B cell (primary cell): Measurements from ENCODE around the gene MCM5. TPM values are rescaled to one million over a fixed set of nuclear protein-coding genes. Genes with fewer than 3 reads are reported as not detected.

Source experiments
- ATAC-seq: fragments of 200-7000 bp; cut with Tn5 transposase; one replicate; pipeline ENCODE4 v1.10.0; 2021; ENCODE audit warnings: low read depth, mild to moderate bottlenecking, moderate number of reproducible peaks, moderate library complexity
- CTCF ChIA-PET: fragments of 350-600 bp; sonication (Branson Sonifier 250); formaldehyde crosslinking; loops from one replicate; lab custom pipeline; 2021; ENCODE audit warnings: antibody characterized with exemption, inconsistent platforms; lab: Charles Lee
- POLR2A ChIA-PET: fragments of 350-600 bp; sonication (Branson Sonifier 250); formaldehyde crosslinking; loops from one replicate; lab custom pipeline; 2021; ENCODE audit warnings: antibody characterized with exemption; lab: Charles Lee
- DNase-seq: peaks from one replicate; pipeline ENCODE4 v3.0.0; 2013
- H2AFZ ChIP-seq: 2 replicates; pipeline ENCODE4 v1.6.1; 2012; ENCODE audit warnings: mild to moderate bottlenecking, low read depth, low read length; ENCODE audit not compliant: insufficient read depth, poor library complexity, severe bottlenecking
- H3K27ac ChIP-seq, 2 donors: 1 replicate in 1 of 2; 2 replicates in 1 of 2; pipeline ENCODE4 v1.5.1; 2012 to 2013; ENCODE audit warnings: low read length in 2 of 2, mild to moderate bottlenecking in 2 of 2, moderate library complexity in 1 of 2
- H3K27me3 ChIP-seq, 4 experiments: fragments of 200-600 bp in 1 of 4; sonication (generic) in 1 of 4; replicated peaks in 1 of 4; 1 replicate in 2 of 4; 2 replicates in 2 of 4; pipeline versions ENCODE4 v1.6.1 to v1.7.0; 2013 to 2016; ENCODE audit warnings: low read length in 3 of 4, mild to moderate bottlenecking in 2 of 4, mixed read lengths in 1 of 4, moderate library complexity in 1 of 4; ENCODE audit not compliant: insufficient read depth in 4 of 4, control insufficient read depth in 3 of 4; ENCODE audit errors: control extremely low read depth in 1 of 4
- H3K36me3 ChIP-seq, 2 experiments: replicated peaks in 1 of 2; 1 replicate in 1 of 2; 2 replicates in 1 of 2; pipeline versions ENCODE4 v1.6.1 to v1.7.1; 2013; ENCODE audit warnings: low read length in 1 of 2; ENCODE audit not compliant: insufficient read depth in 2 of 2, control insufficient read depth in 1 of 2; ENCODE audit errors: control extremely low read depth in 1 of 2, extremely low read depth in 1 of 2
- H3K4me1 ChIP-seq, 2 donors: fragments of 200-600 bp in 1 of 2; sonication (generic) in 1 of 2; 1 replicate in 1 of 2; 2 replicates in 1 of 2; pipeline versions ENCODE4 v1.5.1 to v1.6.1; 2013 to 2017; ENCODE audit warnings: low read length in 2 of 2; ENCODE audit not compliant: control insufficient read depth in 2 of 2, insufficient read depth in 2 of 2
- H3K4me2 ChIP-seq: replicated peaks from 2 replicates; pipeline ENCODE3; 2012; ENCODE audit warnings: mild to moderate bottlenecking, low read depth, low read length; ENCODE audit not compliant: poor library complexity, severe bottlenecking
- H3K4me3 ChIP-seq, 5 experiments: fragments of 200-600 bp in 1 of 5; sonication (generic) in 1 of 5; 1 replicate in 3 of 5; 2 replicates in 2 of 5; pipeline versions ENCODE4 v1.5.1 to v1.7.0; 2011 to 2016; ENCODE audit warnings: low read length in 4 of 5, mild to moderate bottlenecking in 4 of 5, low read depth in 2 of 5, control low read depth in 1 of 5, moderate library complexity in 1 of 5; ENCODE audit not compliant: insufficient read depth in 1 of 5; ENCODE audit errors: control extremely low read depth in 1 of 5, extremely low read depth in 1 of 5
- H3K79me2 ChIP-seq: fragments of 200-600 bp; sonication (generic); one replicate; pipeline ENCODE4 v1.6.0; 2016; ENCODE audit warnings: low read length; ENCODE audit not compliant: control insufficient read depth, insufficient read depth
- H3K9ac ChIP-seq: fragments of 200-600 bp; sonication (generic); 2 replicates; pipeline ENCODE4 v1.6.1; 2017; ENCODE audit warnings: mild to moderate bottlenecking, low read length, moderate library complexity
- H3K9me3 ChIP-seq, 3 donors: one replicate each; pipeline versions ENCODE4 v1.6.1 to v1.7.1; 2013; ENCODE audit warnings: low read length in 2 of 3; ENCODE audit not compliant: control insufficient read depth in 2 of 3, insufficient read depth in 1 of 3; ENCODE audit errors: control extremely low read depth in 1 of 3
- H4K20me1 ChIP-seq: 2 replicates; pipeline ENCODE4 v1.6.0; 2012; ENCODE audit warnings: mild to moderate bottlenecking, low read length; ENCODE audit not compliant: insufficient read depth, control insufficient read depth, poor library complexity, severe bottlenecking
- H3K27ac Mint-ChIP-seq: one replicate; pipeline ENCODE4 v1.8.0; 2021; ENCODE audit warnings: mixed read lengths
- H3K27me3 Mint-ChIP-seq: one replicate; pipeline ENCODE4 v1.8.0; 2021; ENCODE audit warnings: mixed read lengths
- H3K4me1 Mint-ChIP-seq: one replicate; pipeline ENCODE4 v1.8.0; 2021; ENCODE audit warnings: mixed read lengths
- H3K4me3 Mint-ChIP-seq: one replicate; pipeline ENCODE4 v1.8.0; 2021; ENCODE audit warnings: mixed read lengths
- H3K9me3 Mint-ChIP-seq: one replicate; pipeline ENCODE4 v1.8.0; 2022; ENCODE audit warnings: mixed read lengths; ENCODE audit not compliant: insufficient read depth
- EZH2 ChIP-seq: IDR thresholded peaks from 2 replicates; pipeline ENCODE4 v1.6.1; 2012; ENCODE audit warnings: borderline replicate concordance, low read depth, mild to moderate bottlenecking, moderate library complexity, low read length; ENCODE audit not compliant: insufficient read depth, poor library complexity, severe bottlenecking
- WGBS: methylation state at CpG from one replicate; pipeline ENCODE4 v1.1.5; 2013; ENCODE audit warnings: missing lambda C conversion rate; ENCODE audit not compliant: insufficient coverage; 5-methylcytosine and 5-hydroxymethylcytosine counted together
- intact Hi-C: fragments of 100-400 bp; cut with micrococcal nuclease; formaldehyde crosslinking; loops from one replicate; pipeline ENCODE4 v1.10.0; 2022
- polyA plus RNA-seq: library from polyadenylated mRNA; depleted of rRNA; stranded (reverse); fragments of >200 nt; gene quantifications from 2 replicates; pipeline ENCODE4 v1.2.3, GENCODE V29; 2012
- total RNA-seq, 2 donors: library from RNA; stranded (reverse); fragments of 120-200 nt in 1 of 2; gene quantifications; 1 replicate in 1 of 2; 2 replicates in 1 of 2; pipeline versions ENCODE4 v1.2.3 to v1.2.4, GENCODE V29; 2013 to 2022
- TF ChIP-seq, protein P1 (sequence below): fragments of 200-600 bp; IDR thresholded peaks from one replicate; pipeline ENCODE4 v1.8.0; 2022; ENCODE audit warnings: antibody characterized with exemption, mild to moderate bottlenecking

The MCM5 gene
- total and polyA plus RNA-seq, 2 donors (not counting 1 experiment from before 2014, with no cell fraction given), result 112 to 203 TPM

DNA sequence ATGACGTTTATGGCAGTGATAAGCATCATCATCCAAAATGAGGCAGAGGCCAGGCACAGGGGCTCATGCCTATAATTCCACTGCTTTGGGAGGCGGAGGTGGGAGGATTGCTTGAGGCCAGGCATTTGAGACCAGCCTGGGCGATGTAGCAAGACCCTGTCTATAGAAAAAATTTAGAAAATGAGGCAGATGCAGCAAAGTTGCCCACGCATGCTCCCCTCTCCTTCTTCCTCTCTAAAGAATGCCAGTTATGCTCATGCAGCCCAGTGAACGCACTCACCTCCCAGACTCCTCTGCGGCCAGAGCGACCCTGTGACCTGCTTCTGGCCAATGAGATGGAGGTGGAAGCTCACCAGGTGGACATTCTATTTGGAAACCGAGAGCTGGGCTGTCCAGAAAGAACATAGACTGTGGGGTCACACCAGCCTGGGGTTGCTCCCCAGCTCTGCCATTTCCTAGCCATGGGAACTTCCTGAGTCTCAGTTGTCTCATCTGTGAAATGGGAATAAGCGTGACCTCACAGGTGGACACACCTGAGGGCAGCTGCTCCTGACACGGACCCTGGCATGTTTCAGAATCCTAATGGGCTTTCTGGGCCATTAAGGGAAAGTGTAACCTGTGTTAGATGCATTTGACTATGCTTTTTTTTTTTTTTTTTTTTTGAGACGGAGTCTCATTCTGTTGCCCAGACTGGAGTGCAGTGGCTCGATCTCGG lies 44.9 kb downstream of the MCM5 start:
- ChIA-PET CTCF (no interaction called here), POLR2A (no interaction called here)
- intact Hi-C loops, result no loop called here
- H3K36me3 ChIP-seq, result peaks cover 1 to 10% of the 10 kb centered on the region in 2 experiments
- no peak overlapping the region for H3K4me2 ChIP-seq
- H3K27ac ChIP-seq, result no peak overlapping the region
- H3K4me3 ChIP-seq, result no peak overlapping the region
- no peaks in the 10 kb centered on the region for H3K9me3 ChIP-seq
- no peak overlapping the region for H3K9ac ChIP-seq
- H3K9me3 Mint-ChIP-seq, result no peaks in the 10 kb centered on the region
- 95% methylated on average over 7 of the region's 13 CpGs for WGBS
- no peak overlapping the region for H2AFZ ChIP-seq
- H3K4me3 Mint-ChIP-seq, result no peak overlapping the region
- ATAC-seq (no peak), DNase-seq (no peak)
- H3K27me3 Mint-ChIP-seq, result no peaks in the 10 kb centered on the region
- H3K27me3 ChIP-seq, result no peaks in the 10 kb centered on the region
- H3K27ac Mint-ChIP-seq, result no peak overlapping the region
- peaks cover 2 to 8% of the 10 kb centered on the region in 2 donors for H3K4me1 ChIP-seq
- H3K4me1 Mint-ChIP-seq, result peaks cover 9% of the 10 kb centered on the region
- H4K20me1 ChIP-seq, result no peaks in the 10 kb centered on the region
- TF ChIP-seq, protein P1, sequence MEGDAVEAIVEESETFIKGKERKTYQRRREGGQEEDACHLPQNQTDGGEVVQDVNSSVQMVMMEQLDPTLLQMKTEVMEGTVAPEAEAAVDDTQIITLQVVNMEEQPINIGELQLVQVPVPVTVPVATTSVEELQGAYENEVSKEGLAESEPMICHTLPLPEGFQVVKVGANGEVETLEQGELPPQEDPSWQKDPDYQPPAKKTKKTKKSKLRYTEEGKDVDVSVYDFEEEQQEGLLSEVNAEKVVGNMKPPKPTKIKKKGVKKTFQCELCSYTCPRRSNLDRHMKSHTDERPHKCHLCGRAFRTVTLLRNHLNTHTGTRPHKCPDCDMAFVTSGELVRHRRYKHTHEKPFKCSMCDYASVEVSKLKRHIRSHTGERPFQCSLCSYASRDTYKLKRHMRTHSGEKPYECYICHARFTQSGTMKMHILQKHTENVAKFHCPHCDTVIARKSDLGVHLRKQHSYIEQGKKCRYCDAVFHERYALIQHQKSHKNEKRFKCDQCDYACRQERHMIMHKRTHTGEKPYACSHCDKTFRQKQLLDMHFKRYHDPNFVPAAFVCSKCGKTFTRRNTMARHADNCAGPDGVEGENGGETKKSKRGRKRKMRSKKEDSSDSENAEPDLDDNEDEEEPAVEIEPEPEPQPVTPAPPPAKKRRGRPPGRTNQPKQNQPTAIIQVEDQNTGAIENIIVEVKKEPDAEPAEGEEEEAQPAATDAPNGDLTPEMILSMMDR, result no peak
- TF ChIP-seq EZH2, result no peak
- H3K79me2 ChIP-seq, result peaks cover 4% of the 10 kb centered on the region

DNA sequence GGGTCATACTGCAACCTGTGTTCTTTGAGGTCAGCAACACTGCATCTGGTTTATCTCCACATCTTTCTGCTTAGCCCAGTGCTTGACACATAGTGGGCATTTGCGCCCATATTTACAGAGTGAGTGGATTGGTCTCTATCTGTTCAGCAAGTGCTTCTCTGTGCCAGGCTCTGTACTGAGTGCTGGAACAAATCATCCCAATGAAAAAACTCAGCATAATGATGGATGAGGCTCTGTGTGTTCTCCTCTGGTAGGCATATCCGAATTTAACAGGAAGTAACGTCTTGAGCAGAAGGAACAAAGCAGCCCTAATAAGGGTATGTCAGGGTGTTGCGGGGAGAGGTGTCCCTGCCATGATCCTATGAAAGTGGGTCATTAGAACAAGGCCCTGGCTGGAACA lies 46.0 kb downstream of the MCM5 start:
- no peak overlapping the region for H2AFZ ChIP-seq
- POLR2A ChIA-PET, result no interaction called here
- TF ChIP-seq EZH2, result no peak
- TF ChIP-seq, protein P1, result no peak
- DNase-seq (no peak), ATAC-seq (no peak)
- no peak overlapping the region for H3K4me2 ChIP-seq
- H3K9ac ChIP-seq, result no peak overlapping the region
- H3K27ac Mint-ChIP-seq, result no peak overlapping the region
- intact Hi-C loops, result no loop called here
- H3K9me3 Mint-ChIP-seq, result no peaks in the 10 kb centered on the region
- no peaks in the 10 kb centered on the region for H3K9me3 ChIP-seq
- H3K4me3 ChIP-seq, result no peak overlapping the region
- WGBS, result 76% methylated on average over 4 of the region's 4 CpGs
- peaks cover 9% of the 10 kb centered on the region for H3K4me1 Mint-ChIP-seq
- peaks cover 0 to 12% of the 10 kb centered on the region in 2 experiments for H3K36me3 ChIP-seq
- no peak overlapping the region for H3K27ac ChIP-seq
- no peaks in the 10 kb centered on the region for H4K20me1 ChIP-seq
- peaks cover 2 to 8% of the 10 kb centered on the region in 2 donors for H3K4me1 ChIP-seq
- no peaks in the 10 kb centered on the region for H3K27me3 ChIP-seq
- no peaks in the 10 kb centered on the region for H3K27me3 Mint-ChIP-seq
- H3K4me3 Mint-ChIP-seq, result no peak overlapping the region
- H3K79me2 ChIP-seq, result no peaks in the 10 kb centered on the region
- CTCF ChIA-PET, result no interaction called here
